ENCODE results near the gene ASCL3. TPM values are rescaled to one million over a fixed set of nuclear protein-coding genes. Genes with fewer than 3 reads are reported as not detected.

ASCL3 gene
- total RNA-seq, 1 donor from 2014 or later = not detected

GRCh38 chr11:8913961-8914660, 28.7 kb downstream of the ASCL3 start:
- Histone ChIP-seq H4K20me1 (ENCODE audit: insufficient read depth, low read length) (peaks cover 5% of the 10 kb centered on the region), H3K79me2 (ENCODE audit: insufficient read depth, low read length) (peaks cover 28% of the 10 kb centered on the region), H3K9ac (ENCODE audit: low read length) (peak overlapping the region; percentile 28), H3K4me3 (ENCODE audit: insufficient read depth, low read depth, low read length) (no peak overlapping the region), H3K4me2 (ENCODE audit: low read length) (peak overlapping the region; percentile 67), H3K9me3 (ENCODE audit: insufficient read depth, low read depth, low read length) (no peaks in the 10 kb centered on the region), H3K36me3 (ENCODE audit: insufficient read depth, low read length) (peaks cover 15% of the 10 kb centered on the region), H2AFZ (ENCODE audit: low read depth, low read length) (no peak overlapping the region), H3K27me3 (ENCODE audit: insufficient read depth, low read length) (no peaks in the 10 kb centered on the region), H3K27ac (ENCODE audit: low read depth, low read length) (peak overlapping the region; percentile 4), H3K4me1 (ENCODE audit: insufficient read depth, low read length) (peaks cover 52% of the 10 kb centered on the region)
- DNase-seq (ENCODE audit: low read depth) (peak; percentile 47), FAIRE-seq (no peak)
- Mint-ChIP-seq H3K9me3 (ENCODE audit: unreplicated experiment) (no peaks in the 10 kb centered on the region), H3K4me1 (ENCODE audit: low read depth, unreplicated experiment) (peaks cover 59% of the 10 kb centered on the region), H3K36me3 (ENCODE audit: low read depth, unreplicated experiment) (peaks cover 3% of the 10 kb centered on the region), H3K27ac (ENCODE audit: unreplicated experiment) (peak overlapping the region; percentile 38), H3K27me3 (ENCODE audit: low read depth, unreplicated experiment) (no peaks in the 10 kb centered on the region), H3K4me3 (ENCODE audit: unreplicated experiment) (peak overlapping the region; percentile 77)
- TF ChIP-seq EZH2 (IDR thresholded peaks at IDR 0.05; ENCODE audit: insufficient read depth, low read length) = no peak
- TF ChIP-seq CTCF (IDR thresholded peaks at IDR 0.05; ENCODE audit: insufficient read depth, low read depth, low read length) = peak; percentile 62

GRCh38 chr11:8911029-8911823, 31.6 kb downstream of the ASCL3 start, which contains the start of gene AKIP1:
AKIP1 (plus strand) TSS chr11:8911189; CDS start chr11:8911450, 261 bp downstream.
- DNase-seq (ENCODE audit: low read depth) (peak; percentile 90), FAIRE-seq (no peak)
- Histone ChIP-seq H3K4me2 (ENCODE audit: low read length) (peak within 1 kb of the TSS; percentile 95), H3K4me3 (ENCODE audit: insufficient read depth, low read depth, low read length) (peak within 1 kb of the TSS; percentile 84), H3K27me3 (ENCODE audit: insufficient read depth, low read length) (no peaks in the 10 kb centered on the region), H4K20me1 (ENCODE audit: insufficient read depth, low read length) (no peaks in the 10 kb centered on the region), H3K9ac (ENCODE audit: low read length) (peak within 1 kb of the TSS; percentile 94), H3K27ac (ENCODE audit: low read depth, low read length) (peak within 1 kb of the TSS; percentile 93), H2AFZ (ENCODE audit: low read depth, low read length) (peak within 1 kb of the TSS; percentile 92), H3K9me3 (ENCODE audit: insufficient read depth, low read depth, low read length) (no peaks in the 10 kb centered on the region), H3K79me2 (ENCODE audit: insufficient read depth, low read length) (peaks cover 25% of the 10 kb centered on the region), H3K4me1 (ENCODE audit: insufficient read depth, low read length) (peaks cover 38% of the 10 kb centered on the region), H3K36me3 (ENCODE audit: insufficient read depth, low read length) (peaks cover 2% of the 10 kb centered on the region)
- no peaks in the 10 kb centered on the region for H3K36me3 Mint-ChIP-seq (ENCODE audit: low read depth, unreplicated experiment)
- no peaks in the 10 kb centered on the region for H3K9me3 Mint-ChIP-seq (ENCODE audit: unreplicated experiment)
- H3K4me3 Mint-ChIP-seq (ENCODE audit: unreplicated experiment) = peak within 1 kb of the TSS; percentile 93
- TF ChIP-seq EZH2 (IDR thresholded peaks at IDR 0.05; ENCODE audit: insufficient read depth, low read length) (no peak), CTCF (IDR thresholded peaks at IDR 0.05; ENCODE audit: insufficient read depth, low read depth, low read length) (no peak)
- H3K27me3 Mint-ChIP-seq (ENCODE audit: low read depth, unreplicated experiment) = no peaks in the 10 kb centered on the region
- peaks cover 48% of the 10 kb centered on the region for H3K4me1 Mint-ChIP-seq (ENCODE audit: low read depth, unreplicated experiment)
- peak within 1 kb of the TSS; percentile 83 for H3K27ac Mint-ChIP-seq (ENCODE audit: unreplicated experiment)

All from astrocyte (in vitro differentiated cells and primary cell).